Glomerular endothelial cell (primary cell): ENCODE data around the gene LRP1B. TPM values are rescaled to one million over a fixed set of nuclear protein-coding genes. Genes with fewer than 3 reads are reported as not detected.

ENCODE experiments used
- DNase-seq: peaks from one replicate; pipeline ENCODE4 v3.0.0-alpha.2; 2011; ENCODE audit warnings: low read depth, low spot score; ENCODE audit errors: extremely low read depth
- total RNA-seq: library from RNA; depleted of rRNA; stranded (reverse); fragments of >200 nt; gene quantifications from 2 replicates; pipeline ENCODE4 v1.2.3, GENCODE V29; 2015

LRP1B gene
- total RNA-seq, 1 donor from 2014 or later: not detected

DNA sequence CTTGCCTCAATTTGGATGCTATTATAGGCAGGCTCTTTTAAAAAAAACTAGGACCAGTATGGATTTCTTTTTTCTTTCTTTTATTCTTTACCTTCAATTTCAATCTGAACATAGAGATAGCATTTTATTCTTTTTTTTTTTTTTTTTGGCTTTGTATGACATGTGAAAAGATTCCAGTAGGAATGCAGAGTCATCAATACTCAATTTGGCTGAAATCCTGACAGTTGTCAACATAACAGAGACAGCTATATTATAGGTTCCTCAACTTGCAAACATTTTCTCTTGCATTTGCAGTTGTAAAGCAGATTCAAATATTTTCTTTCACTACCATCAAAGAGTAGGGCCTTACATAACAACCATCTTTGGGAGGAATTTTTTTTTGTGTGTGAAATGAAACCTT, 334.4 kb downstream of the LRP1B start:
- no peak for DNase-seq

DNA sequence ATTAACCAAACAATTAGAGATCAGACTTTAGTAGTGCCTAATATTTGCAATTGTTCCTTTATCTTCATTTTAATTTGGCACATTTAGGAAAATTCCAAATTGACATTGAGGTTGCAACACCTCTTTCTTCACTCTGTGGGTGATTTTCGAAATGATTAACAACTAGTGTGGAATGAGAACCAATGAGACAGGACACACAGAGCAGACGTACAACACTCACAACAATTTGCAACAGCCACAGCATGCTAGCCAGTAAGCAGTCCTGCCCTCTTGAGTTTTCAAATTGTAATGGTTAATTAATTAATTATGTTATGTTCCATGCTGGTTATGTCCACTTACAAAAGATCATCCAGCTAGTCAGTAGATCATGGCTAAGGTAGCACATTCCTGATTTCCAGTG, 339.3 kb downstream of the LRP1B start:
- DNase-seq: no peak

DNA sequence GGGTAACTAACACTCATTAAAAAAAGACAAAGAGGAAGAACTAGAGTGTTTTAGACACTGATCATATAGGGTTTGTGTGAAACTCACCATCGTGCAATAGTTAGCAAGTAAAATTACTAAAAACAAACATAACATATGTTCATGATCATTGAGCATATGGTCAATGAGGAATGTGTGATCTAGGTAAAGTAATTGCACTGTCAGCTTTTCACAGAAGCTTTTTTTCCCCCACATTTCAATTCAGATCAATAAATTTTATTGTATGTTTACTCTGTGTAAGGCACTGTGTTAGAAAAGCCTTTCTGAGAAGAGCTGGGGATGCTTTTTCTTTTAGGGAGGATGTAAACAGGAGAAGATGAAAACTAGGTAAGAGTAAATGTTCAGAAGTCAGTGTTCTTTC, 348.2 kb downstream of the LRP1B start:
- DNase-seq: no peak

DNA sequence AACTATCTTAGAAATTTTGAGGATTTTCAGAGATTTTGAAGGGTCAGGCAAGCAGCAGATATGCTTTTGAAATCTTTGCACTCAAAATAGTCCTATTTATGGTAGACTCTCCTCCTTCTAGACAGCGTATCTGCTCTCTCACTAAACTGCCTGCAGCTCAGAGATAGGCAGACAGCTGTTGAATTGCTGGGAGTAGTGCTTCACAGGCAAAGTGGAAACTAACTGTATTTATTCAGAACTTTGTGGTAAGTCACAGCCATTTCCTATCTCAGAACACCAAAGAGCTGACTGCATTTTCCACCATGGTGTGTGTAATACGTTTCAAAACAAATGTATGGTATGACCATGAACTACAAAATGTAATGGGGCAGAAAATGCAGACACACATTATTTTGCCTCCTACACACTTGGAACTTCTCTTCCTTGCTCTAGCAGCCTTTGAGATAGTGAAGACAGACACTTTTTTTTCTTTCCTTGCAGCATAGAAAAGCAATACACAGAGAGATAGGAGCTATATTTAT, 352.4 kb downstream of the LRP1B start:
- no peak for DNase-seq

DNA sequence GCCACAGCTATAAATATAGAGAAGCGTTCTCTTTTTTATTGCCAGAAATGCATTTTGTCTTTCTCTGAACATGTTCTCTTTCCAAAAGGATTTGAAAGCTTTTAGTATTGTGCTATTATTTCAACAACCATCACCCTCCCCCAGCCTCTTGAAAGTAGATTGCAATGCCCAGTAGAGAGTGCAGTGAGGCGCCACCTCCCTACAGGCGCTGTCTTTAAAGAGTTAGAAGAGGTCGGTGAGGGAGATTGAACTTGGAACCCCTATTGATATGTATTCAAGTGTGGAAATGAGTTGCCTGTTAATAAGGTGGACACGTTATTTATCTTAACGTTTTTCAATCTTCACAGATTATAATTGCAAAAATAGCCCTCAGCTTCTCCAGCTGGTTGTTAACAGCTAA, 360.3 kb downstream of the LRP1B start:
- no peak for DNase-seq

DNA sequence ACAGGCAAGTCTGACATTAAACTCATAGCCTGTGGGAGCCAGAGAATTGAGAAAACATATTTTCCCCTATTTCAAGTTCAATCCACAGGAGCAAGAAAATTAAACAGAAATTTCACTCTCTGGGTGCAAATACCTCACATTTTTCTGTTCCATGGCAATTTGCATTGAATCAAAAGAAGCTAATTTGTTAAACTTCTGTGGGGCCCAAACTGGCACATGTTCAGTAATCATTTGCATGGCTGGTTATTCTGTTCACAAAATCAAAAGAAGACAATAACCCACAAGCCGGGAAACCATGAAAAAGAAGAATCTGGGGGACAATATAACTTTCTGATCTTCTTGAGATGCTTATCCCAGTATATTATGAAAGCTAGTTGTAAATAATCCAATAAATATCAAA, 363.1 kb downstream of the LRP1B start:
- DNase-seq: no peak

DNA sequence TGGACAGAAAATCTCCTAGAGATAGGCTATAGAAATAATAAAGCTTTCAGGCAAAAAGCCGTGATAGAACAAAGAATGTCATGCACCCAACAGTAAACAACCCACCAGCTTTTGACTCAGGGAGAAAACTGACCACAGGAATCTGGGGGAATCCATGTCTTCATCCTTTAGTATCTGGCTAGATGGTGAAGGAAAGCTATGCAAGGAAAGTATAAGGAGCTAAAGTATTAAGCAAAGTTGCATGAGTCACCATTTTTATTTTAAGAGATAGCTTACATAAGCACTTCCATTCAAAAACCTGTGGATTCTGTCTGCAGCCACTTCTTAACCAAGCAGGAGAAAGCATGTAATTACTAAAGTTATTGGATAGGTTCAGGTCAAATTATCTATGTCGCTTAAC, 363.8 kb downstream of the LRP1B start:
- no peak for DNase-seq

DNA sequence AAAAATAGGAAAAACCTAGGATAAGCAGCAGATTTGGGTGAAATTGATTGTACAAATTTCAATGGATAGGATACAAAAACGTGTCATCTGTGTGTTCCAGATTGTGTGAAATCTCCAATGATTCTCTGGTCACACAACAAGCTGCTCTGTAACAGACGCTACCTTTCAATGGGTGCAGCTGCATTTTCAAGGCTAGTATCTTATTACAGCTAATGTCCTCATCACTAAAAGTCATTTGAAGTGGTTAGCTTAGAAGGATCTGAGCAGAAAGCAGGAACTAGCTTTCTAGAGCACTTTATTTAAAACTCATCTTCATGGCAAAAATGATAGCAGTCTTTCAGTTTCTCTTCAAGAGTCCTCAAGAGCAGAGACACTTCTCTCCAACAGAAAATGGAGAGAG, 364.6 kb downstream of the LRP1B start:
- DNase-seq: no peak

DNA sequence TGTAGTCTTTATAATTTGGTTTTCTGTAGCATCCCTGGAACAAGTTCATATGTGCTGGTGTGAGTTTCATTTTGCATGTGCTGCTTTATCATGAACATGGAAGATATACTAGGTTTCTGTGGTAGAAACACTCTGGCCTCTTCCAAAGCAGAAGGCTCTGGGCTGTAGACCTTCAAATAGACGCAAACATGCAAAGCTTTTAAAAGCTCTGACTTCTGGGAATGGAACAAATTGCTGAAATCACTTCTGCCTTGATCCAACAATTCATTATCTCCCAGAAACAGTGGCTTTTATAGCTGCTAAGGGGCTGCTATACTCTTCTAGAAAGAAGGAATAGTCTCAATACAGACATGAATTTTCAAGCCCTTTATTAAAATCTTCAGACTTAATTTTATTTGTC, 382.2 kb downstream of the LRP1B start:
- no peak for DNase-seq

DNA sequence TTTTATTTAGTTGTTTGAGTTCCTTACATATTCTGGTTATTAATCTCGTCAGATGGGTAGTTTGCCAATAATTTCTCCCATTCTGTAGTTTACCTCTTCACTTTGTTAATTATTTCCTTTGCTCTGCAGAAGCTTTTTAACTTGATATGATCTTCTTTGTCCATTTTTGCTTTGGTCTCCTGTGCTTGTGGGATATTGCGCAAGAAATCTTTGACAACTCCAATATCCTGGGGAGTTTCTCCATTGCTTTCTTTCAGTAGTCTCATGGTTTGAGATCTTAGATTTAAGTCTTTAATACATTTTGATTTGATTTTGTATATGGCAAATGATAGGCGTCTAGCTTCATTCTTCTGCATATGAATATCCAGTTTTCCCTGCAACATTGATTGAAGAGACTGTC, 389.2 kb downstream of the LRP1B start:
- DNase-seq: no peak

DNA sequence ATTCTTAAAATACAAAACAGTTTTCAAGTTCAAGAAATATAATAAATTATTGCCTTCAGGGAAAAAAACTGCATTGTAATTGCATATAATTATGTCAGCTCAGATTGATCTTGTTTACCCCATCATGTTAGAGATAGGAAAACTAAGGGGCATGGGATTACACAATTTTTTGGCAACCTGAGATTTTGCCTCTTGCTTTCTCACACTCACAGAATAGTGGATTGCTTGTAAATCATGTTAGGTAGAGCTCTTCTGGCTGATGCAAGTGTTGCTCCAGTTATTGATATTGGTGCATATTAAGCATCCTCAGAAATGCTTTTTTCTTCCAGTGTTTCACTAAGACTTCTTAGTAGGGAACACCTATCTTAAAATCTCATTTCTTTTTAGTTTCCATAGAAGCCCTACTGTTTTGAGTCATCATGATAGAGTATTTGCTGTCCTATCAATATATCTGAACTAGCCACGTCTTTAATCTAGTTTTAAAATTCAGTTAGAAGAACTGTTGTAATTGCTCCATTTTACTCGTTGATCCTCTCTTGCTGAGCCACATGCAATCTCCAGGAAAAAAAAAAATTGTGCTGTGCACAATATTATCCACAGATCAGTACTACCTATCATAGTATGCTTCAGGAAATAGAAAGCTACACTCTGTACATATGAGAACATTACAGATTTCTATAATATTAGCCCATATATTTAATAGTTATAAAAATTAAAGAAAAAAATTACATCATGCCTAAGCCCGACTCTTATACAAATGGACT, 393.1 kb downstream of the LRP1B start:
- no peak for DNase-seq

DNA sequence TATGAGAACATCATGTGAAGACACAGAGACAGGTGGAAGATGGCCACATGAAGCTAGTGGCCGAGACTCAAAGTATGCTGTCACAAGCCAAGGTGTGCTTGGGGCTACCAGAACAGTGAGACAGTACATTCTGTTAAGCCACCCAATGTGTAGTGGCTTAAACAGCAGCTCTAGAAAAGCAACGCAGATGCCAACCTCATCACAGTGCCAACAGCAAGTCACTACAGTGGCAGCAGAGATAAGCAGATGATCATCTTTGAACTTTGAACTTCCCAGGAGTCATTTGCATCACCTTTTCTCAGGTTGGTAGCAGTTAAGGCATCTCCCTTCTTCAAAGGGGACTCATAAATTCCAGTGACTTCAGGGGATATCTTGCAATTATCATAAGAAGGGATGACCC, 394.4 kb downstream of the LRP1B start:
- no peak for DNase-seq

DNA sequence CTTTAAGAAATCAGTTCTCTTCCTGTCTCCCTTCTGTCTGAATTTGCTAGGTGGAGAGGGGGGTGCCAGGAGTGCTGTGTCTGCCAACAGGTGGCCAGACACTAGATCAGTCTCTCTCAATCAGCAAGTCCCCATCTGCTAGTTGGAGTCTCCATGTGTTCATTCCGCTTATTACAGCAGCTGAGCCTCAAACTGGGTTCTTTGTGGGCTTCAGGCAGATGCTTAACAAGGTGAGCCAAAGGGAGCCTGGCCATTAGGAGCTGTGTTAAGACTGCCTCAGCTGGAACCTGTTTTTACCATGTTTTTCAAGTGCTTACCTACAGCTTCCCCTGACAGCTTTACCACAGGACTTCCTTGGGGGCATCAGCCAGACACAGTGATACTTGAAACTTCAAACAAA, 401.9 kb downstream of the LRP1B start:
- no peak for DNase-seq

DNA sequence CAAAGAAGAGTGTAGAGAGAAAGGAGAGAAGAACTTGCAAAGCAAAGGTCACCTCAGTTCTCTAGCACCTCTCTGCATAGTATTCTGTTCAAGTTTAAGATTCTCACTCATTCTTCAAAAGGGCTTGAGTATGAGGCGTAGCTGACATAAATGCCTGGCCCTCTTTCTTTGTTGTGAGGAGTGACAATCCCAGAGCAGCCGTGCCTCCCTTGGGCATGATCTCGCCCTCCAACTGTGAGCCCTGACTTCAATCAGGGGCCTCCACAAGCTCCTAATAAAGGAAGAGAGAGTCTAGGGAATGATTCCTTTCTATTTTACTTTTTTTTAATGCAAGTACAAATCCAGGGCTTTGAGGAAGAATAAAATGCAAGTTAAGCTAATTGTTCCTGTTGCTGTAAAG, 402.7 kb downstream of the LRP1B start:
- no peak for DNase-seq

DNA sequence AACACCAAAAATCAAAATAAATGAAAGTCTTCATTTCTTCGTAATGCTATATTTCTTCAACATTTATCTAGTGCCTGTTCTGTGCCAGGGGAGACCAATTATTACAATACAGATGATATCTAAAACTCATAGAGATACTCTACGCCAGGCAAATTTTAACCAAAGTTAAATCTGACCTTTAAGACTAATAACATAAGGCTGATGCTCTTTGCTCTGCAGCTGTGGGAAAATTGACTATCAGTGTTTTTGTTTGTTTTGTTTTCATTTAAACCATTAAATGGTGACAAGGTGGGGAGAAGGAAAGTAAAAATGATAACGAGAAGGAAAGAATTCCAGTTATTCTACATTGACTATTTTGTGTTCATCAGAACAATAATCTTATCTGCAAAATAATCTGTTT, 406.4 kb downstream of the LRP1B start:
- DNase-seq: no peak

DNA sequence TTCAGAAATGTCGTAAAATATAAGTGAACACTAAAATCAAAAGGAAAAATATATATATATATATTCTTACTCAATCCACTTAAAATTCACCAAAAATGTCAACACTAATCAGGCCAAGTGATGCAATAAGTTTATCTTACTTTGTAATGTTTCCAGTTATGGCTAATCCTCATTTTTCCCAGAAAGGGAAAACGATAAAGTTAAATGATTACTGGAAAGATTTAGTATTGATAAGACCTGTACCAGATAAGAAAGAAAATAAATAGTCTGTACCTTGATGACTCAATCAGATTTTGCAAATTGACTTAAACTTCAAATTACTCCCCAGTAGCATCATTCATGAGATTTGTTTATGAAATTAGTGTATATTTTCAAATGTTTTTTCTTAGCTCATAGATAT, 407.0 kb downstream of the LRP1B start:
- no peak for DNase-seq

DNA sequence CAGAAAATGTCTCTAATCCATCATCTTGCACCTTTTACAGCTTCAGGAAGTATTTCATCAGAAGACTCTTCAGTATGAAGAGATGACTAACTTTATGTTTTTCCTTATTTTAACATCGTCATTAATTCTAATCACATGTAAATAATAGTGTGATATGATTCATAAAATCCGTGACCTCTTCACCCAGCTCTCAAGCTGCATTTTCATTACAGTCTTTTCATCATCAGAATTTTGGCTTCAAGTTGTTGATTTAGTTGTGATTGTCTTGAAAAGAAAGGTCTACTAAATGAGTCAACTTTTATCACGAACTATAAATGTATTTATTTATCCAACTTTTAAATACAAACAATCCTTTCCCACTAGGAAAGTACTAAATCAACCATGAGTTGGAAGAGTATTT, 410.3 kb downstream of the LRP1B start:
- DNase-seq: no peak

DNA sequence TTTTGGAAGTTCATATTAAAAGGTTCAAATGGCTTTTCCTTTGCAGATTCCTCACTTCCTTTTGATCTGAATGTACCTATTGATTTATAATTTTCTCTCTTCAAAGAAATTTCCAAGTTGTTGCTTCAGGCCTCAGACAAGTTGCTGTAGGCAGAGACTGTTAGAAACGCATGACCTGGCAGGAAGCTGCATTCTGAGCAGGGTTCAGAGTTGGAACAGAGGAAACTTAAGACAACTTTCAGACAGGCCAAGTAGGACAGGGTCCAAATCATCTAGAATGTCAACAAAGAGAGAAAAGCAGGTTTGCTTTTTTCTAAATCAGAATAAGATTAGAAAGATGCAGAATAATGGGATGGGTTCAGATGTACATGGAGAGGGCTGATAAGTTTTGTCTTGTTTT, 416.3 kb downstream of the LRP1B start:
- no peak for DNase-seq

DNA sequence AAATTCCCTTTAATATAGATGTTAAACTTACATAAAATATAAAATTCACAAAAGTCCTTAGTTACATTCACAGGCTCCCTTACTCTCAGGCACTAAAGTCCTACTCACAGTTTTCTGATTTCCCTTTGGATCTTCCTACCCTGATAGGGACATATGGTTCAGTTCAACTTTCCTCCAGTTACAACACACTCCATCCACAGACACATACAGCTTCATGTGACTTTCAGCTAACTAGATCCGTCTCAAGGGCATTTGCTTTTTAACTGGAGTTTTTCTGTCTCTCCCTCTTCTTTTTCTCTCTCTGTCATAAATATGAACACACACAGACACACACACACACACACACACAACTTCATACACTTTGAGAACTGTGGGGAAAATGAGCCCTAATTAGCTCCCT, 419.2 kb downstream of the LRP1B start:
- DNase-seq: no peak

DNA sequence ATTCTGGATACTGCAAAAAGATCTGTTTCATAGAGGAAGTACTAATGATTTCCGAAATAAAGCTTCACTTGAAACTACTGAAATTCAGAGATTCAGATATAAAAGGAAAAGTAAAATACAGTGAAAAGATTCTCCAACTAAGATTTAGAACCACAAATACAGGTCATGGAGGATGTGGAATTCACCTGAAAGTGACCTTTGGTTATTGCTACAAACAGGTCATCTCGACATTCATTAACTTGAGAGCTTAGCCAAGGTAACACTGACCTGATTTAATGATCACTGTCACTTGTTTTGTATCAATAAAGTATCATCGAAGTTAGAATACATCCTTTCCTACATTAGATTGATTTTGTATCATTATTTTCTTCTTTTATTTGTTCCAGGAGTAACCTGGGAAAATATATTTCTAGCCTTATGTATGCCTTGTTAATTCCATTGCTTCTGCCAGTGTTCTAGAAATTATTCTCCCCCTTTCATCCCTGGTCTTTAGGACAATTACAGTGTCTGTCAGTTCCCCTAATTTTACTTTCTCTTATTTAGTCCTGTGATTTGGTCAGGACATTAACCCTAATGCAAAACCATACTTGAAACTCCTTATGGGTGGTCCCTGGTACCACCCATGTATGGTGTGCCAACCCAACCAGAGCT, 420.1 kb downstream of the LRP1B start:
- DNase-seq: no peak

DNA sequence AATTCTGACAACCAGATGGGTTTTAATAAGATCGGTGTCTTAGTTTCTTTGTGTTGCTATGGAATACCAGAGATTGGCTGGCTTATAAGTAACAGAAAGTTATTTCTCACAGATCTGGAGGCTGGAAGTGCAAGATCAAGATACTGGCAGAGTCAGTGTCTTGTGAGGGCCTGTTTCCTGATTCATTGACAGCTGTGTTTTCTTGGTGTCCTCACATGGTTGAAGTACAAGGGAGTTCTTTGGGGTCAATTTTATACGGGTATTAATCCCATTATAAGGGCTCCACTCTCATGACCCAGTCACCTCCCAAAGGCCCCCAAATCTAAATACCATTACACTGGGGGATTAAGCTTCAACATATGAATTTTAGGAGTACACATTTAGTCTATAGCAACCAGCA, 421.1 kb downstream of the LRP1B start:
- DNase-seq: no peak

DNA sequence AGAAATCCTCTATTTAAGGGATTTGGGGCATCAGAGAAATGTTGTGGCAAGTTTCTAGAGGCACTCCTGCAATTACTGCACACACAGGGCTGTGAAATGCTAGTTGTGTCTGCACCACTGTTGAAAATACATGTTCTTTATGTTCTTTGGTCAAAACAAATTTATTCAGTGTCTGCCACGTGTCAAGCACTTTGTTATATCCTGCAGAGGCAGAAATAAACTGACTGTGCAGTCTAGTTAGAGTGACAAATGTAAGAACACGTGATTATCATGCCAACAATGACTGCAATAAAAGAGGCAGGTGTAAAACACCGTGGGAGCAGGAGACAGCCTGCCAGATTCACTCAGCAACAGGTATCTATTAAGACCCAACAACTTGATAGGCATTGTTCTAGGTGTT, 423.3 kb downstream of the LRP1B start:
- DNase-seq: no peak

DNA sequence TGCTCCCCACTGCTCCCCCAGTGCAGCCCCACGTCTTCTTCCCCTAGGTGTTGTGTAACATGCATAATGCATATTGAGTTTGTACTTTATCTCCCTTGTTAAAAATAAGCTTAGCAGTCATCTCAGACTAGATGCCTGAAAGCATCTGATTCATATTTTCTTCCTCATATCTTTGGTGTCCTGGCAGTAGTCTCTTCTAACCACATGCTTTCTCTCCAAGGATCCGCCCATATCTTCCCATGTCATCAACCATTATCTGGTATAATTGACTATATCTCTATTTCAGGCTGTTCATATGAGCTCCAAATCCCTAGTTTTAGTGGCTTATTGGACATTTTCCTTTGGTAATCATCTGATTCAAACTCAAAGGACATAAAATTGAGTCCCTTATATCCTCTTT, 426.3 kb downstream of the LRP1B start:
- DNase-seq: no peak
